HCT116 (cell line): Measurements from ENCODE around the gene TTBK1.

Experiments used
- CEBPB ChIP-seq: IDR thresholded peaks from 2 replicates; pipeline ENCODE4 v1.6.1; 2012; ENCODE audit warnings: low read depth
- POLR2A ChIP-seq: IDR thresholded peaks from 2 replicates; pipeline ENCODE4 v1.7.0; 2011; ENCODE audit warnings: borderline replicate concordance; ENCODE audit not compliant: insufficient read depth, insufficient read length; ENCODE audit errors: extremely low read depth
- POLR2AphosphoS5 ChIP-seq: IDR thresholded peaks from 2 replicates; pipeline ENCODE4 v1.6.1; 2011; ENCODE audit warnings: mild to moderate bottlenecking, low read depth, low read length, moderate library complexity
- ZFX ChIP-seq: fragments of 450-650 bp; IDR thresholded peaks from 2 replicates; pipeline ENCODE4 v1.6.1; 2017
- ZNF274 ChIP-seq: fragments of 200-500 bp; sonication (Bioruptor generic); IDR thresholded peaks from 2 replicates; pipeline ENCODE4 v1.6.1; 2014; ENCODE audit warnings: mild to moderate bottlenecking, low read depth, low read length, inconsistent platforms
- TF ChIP-seq, protein P1 (sequence below), 3 experiments: fragments of 200-600 bp in 1 of 3; sonication (generic) in 1 of 3; IDR thresholded peaks in 2 of 3; conservative IDR thresholded peaks in 1 of 3; 2 replicates each; pipeline ENCODE4 v1.5.1; 2012 to 2017; ENCODE audit warnings: low read depth in 2 of 3, low read length in 2 of 3, antibody characterized with exemption in 1 of 3, borderline replicate concordance in 1 of 3, control low read depth in 1 of 3, mild to moderate bottlenecking in 1 of 3, mixed read lengths in 1 of 3, mixed run types in 1 of 3, moderate library complexity in 1 of 3; ENCODE audit not compliant: insufficient read depth in 1 of 3
- TF ChIP-seq, protein P2 (sequence below): IDR thresholded peaks from 2 replicates; pipeline ENCODE4 v1.6.1; 2012

DNA sequence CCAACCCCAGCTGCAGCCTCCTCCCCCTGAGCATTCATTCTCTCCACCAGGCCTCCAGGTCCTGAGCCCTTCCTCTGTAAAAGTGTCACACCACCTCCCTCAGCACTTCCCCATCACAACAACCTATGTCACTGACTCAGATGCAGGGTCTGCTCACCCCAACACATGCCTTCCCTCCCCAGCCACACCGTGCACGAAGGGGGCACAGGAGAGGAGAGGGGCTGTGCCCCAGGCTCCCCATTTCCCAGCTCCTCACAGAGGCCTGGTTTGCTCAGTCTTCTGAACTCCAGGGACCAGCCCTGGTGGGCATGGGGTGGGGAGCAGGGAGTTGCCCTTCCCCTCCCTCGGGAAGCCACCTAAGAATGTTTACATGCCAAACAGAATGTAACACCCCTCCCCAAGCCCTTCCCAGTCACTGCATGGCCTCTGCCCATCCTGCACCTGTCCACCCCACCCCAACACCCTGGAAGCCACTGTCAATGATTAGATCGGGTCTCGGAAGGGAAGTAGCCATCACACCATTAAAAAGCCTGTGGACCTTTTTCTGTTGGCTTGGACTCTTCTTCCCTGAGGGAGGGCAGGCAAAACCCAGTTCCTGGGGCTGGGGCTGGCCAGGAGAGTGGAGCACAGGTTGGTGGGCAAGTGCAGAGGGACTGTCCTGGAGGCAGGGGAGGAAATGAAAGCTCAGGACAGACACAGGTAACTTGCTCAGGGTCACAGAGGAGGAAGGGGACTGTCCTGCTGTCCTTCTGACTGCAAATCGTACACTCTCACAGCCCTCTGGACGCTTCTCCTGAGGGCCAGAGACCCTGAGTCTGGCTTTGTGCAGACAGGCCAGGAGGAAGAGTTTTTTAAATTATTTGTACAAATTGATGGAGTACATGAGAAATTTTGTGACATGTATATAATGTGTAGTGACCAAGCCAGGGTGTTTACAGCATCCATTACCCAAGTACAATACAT lies 44.7 kb downstream of the TTBK1 start:
- TF ChIP-seq, protein P1, sequence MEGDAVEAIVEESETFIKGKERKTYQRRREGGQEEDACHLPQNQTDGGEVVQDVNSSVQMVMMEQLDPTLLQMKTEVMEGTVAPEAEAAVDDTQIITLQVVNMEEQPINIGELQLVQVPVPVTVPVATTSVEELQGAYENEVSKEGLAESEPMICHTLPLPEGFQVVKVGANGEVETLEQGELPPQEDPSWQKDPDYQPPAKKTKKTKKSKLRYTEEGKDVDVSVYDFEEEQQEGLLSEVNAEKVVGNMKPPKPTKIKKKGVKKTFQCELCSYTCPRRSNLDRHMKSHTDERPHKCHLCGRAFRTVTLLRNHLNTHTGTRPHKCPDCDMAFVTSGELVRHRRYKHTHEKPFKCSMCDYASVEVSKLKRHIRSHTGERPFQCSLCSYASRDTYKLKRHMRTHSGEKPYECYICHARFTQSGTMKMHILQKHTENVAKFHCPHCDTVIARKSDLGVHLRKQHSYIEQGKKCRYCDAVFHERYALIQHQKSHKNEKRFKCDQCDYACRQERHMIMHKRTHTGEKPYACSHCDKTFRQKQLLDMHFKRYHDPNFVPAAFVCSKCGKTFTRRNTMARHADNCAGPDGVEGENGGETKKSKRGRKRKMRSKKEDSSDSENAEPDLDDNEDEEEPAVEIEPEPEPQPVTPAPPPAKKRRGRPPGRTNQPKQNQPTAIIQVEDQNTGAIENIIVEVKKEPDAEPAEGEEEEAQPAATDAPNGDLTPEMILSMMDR (IDR thresholded peaks at IDR 0.05 in 2 of 3, conservative IDR thresholded peaks at IDR 0.05 in 1 of 3; ENCODE audit: borderline replicate concordance in 1 of 3, insufficient read depth in 1 of 3, low read depth in 2 of 3, low read length in 2 of 3) = no peak
- TF ChIP-seq, protein P2, sequence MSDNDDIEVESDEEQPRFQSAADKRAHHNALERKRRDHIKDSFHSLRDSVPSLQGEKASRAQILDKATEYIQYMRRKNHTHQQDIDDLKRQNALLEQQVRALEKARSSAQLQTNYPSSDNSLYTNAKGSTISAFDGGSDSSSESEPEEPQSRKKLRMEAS = no peak
- TF ChIP-seq ZNF274 (no peak), POLR2A (no peak), POLR2AphosphoS5 (no peak), CEBPB (no peak), ZFX (no peak)
